HG02884 (cell line): Measurements from ENCODE around the gene FXYD3.
"Not testable (repeated sequence)": the region's sequence is repeated elsewhere in the genome, so short reads cannot be mapped to it uniquely, and the experiment has no call there.

Experiments
- ATAC-seq: cut with Tn5 transposase; IDR thresholded peaks from one replicate; pipeline ENCODE4 v1.9.1; 2021; ENCODE audit warnings: mild to moderate bottlenecking, moderate library complexity; ENCODE audit not compliant: unreplicated experiment

FXYD3 gene

DNA sequence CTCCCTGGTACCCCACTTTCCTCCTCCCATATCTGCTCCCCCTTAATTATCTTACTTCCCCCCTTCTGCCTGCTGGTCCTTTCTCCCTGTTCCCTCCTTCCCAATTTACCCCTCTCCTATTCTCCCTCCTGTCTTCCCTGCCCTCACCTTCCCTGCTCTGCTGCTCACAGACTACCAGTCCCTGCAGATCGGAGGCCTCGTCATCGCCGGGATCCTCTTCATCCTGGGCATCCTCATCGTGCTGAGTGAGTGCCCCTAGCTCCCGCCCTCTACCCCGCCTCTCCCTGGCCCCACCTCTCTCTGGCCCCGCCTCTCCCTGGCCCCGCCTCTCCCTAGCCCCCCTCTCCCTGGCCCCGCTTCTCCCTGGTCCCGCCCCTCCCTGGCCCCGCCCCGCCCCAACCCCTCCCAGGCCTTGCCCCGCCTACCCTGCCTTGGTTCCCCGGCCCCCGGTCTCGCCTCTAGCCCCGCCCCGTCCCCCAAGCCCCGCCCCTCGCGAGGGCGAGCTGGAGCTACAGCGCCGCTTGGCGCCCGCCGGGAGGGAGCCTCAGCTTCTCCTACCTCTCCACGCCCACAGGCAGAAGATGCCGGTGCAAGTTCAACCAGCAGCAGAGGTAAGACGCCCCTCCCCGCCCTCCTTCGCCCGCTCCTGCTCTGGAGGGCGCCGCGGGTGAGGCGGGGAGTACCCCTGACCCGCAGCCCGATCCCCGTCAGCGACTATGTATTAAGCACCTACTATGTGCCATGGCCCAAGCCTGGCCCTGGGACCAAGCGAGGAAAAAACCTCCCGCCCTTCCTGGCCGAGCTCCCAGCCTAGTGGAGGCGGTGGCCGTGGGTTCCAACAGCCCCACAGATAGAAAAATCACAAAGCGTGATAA, 25.6 kb downstream of the FXYD3 start:
- peak; percentile 47 for ATAC-seq

GRCh38 chr19:35141837-35142605, 26.4 kb downstream of the FXYD3 start:
- no peak for ATAC-seq

GRCh38 chr19:35142606-35143230, 27.1 kb downstream of the FXYD3 start:
- no peak for ATAC-seq

DNA sequence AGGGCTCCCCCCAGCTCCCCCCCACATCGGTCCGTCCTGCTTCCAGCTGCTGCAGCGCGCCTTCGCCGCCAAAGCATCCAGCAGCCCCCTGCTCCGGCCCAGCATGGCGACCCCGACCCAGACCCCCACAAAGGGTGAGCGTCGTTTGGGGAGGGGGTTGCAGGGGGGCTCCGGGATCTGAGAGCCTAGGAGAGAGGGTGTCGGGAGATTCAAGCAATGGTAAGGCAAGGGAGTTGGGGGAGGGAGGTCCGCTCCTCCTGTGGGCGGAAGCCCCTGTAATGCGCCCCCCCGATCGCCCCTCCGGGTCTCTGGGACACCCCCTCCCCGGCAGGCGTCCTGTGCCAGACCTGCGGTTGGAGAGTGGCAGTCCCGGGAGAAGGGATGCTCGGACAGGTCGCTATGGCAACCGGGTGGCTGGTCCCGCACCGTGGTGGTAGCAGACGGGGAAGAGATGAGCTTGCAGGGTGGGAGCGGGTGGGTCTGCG, 27.6 kb downstream of the FXYD3 start, which contains the start of gene FXYD7:
Gene FXYD7, plus strand, starts transcription at position 25 of the 485 bp plus-strand sequence. Its CDS starts 79 bp downstream, at position 104.
- no peak for ATAC-seq

DNA sequence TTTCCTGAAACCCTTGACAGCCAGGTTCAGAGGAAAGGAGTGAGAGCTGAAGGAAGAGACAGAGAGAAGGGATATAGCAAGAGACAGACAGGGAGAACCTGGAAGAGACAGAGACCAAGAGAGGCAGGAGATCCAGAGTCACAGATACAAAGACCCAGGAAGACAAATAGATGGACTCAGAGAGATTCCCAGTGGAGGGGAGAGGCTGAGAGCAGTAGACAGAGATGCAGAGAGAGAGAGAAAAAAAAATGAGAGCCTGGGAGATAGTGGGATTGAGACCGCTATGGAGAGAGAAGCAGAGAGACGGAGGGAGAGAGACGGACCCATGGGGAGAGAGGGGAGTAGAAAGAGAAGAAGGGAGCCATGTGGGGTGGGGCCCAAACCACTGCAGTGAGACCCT, 28.2 kb downstream of the FXYD3 start:
- no peak for ATAC-seq

- ATAC-seq: no peak
Observed at GRCh38 chr19:35144259-35144599, 28.6 kb downstream of the FXYD3 start.

DNA sequence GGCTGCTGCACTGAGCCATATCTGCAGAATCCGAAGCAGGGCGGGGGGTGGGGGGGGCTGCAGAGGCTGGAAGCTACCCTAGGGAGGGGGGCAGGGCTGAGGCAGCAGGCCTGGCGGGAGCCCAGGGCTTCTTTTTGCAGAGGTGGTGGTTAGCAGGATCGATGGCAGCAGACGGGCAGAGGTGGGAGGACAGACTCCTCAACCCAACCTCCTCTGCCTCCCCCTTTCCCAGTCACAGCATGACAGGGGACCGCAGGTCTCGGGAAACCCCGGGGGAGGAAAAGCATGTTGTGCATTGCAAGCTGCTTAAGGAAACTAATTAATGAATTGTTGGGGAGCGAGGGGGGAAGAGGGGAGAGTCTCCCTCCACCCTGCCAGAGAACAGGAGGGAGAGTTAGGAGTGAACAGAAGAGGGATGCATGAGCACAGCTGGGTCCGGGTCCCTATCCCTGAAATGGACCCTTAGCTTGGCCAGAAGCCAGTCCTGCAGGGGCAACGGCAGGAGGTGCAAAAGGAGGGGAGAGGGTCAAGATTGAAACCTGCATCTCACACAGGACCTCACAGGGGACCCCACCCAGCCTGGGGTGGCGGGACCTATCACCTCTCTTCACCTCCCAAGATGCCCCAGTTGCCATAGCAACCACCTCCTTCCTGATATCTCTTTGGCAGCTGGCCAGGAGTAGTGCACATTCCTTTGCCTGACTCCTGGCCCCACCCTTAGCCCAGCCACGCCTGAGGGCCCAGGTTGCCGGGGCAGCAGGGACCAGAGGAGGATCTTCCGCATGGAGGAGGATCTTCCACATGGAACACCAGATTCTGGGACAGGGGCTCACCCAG, 29.2 kb downstream of the FXYD3 start:
- no peak for ATAC-seq

DNA sequence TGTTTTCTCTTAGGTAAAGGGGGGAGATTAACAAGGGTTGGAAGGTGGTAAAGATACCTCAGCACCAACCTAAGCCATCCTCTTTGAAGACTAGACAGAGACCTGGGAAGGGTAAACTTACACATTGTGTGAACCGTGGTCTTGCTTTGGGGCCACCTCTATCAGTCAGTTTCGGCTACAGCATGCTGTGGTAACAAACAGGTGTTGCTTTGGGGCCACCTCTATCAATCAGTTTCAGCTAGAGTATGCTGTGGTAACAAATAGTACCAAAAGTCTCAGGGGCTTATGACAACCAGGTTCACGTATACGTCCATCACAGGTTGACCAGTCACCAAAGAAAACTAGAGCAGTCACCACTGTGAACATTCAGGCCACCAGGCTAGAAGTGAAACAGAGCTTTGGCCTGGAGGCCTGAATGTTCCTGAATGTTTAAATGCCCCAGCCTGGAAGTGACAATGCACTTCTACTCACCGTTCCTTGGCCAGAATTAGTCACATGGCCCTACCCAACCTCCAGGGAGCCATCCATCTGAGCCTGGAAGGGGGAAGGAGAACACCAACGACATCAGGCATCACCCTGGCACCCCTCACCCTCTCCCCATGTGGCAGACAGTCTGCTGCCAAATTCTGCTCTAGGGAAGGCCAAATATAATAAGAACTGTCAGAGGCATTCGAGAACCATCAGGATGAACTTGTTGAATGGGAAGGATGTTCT, 31.3 kb downstream of the FXYD3 start:
- no peak for ATAC-seq

GRCh38 chr19:35149463-35149862, 33.8 kb downstream of the FXYD3 start:
- no peak for ATAC-seq

GRCh38 chr19:35150445-35150844, 34.8 kb downstream of the FXYD3 start:
- no peak for ATAC-seq

DNA sequence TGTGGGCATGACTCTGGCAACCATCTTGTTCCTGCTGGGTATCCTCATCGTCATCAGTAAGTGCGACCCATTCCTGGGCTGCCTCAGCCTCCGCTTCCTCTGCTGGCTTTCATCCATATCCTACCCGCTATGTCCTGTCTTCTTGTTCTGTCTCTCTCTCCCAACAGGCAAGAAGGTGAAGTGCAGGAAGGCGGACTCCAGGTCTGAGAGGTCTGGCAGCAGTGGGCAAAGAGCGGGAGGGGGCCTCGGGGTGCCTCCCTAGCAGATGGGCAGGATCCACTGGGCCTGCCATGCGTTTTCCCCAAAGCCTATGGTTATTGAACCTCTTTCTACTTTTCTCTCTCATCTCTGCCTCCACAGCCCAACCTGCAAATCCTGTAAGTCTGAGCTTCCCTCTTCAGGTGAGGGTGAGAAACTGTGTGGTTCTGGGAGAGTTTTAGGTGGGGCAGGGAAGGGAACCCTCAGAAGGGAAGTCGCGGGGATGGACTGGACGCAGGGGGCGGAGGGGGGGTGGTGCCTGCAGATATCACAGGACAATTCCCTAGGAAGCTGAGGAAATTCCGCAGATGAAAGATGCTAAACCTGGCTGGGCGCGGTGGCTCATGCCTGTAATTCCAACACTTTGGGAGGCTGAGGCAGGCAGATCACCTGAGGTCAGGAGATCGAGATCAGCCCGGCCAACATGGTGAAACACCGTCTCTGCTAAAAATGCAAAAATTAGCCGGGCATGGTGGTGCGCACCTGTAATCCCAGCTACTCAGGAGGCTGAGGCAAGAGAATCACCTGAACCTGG, 35.8 kb downstream of the FXYD3 start:
- ATAC-seq: no peak

DNA sequence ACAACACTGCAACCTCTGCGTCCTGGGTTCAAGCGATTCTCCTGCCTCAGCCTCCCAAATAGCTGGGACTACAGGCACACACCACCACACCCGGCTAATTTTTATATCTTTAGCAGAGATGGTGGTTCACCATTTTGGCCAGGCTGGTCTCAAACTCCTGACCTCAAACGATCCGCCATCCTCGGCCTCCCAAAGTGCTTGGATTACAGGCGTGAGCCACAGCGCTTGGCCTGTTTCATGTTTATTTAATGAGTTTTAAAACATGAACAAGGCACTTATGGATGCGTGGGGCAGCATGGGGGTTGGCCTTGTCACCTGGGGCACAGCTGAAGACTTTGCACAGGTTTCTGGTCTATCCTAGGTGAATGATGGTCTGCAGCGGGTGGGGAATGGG, 37.5 kb downstream of the FXYD3 start:
- ATAC-seq: not testable (repeated sequence)

GRCh38 chr19:35153701-35154524, 38.3 kb downstream of the FXYD3 start:
- no peak for ATAC-seq

- ATAC-seq: no peak
Observed at GRCh38 chr19:35154525-35155406, 39.1 kb downstream of the FXYD3 start, which contains the start of gene FXYD5. Gene FXYD5 (plus strand): TSS chr19:35154735. CDS start chr19:35155551, 816 bp downstream.

- ATAC-seq: no peak
Observed at GRCh38 chr19:35155441-35155840, 39.8 kb downstream of the FXYD3 start.

DNA sequence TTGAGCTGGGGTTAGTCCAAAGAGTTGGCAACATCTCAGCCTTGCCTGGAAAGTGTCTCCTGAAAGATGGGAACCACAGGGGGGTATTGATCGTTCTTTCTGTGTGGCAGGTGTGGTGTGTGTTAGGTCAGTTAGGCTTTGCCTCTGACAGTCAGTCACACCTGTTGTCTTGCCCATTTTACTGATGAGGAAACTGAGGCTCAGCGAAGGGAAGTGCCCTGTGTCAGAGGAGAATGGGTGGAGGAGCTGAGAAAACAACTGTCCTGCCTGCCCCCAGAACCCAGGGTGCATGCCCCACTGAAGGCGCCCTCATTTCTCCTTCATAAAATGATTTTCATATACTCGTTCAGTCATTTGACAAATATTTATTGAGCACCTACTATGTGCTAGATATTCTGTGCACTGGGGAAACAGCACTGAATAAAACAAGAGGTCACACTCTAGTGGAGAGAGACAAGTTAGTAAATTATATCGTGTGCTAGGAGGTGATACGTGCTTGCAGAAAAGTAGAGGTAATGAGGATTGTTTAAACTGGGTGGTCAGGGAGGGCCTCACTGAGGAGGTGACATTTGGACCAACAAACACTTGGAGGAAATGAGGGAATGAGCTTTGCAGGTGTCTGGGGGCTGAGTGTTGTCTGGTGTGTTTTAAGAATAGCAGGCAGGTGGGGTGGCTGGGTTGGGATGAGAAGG, 40.5 kb downstream of the FXYD3 start:
- no peak for ATAC-seq

DNA sequence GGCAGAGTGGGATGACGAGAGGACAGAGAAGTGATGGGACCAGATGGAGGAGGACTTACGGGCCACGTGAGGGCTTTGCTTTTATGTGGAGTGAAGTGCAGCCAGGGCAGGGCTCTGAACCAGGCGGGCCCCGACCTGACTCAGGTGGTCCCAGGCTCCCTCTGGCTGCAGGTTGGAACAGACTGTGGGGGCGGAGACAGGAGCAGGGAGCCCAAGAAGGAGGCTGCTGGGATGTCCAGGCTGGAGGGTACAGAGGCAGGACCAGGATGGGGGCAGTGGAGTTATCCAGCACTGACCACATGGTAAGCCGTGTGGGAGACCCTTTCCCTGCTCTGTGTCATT, 41.0 kb downstream of the FXYD3 start:
- no peak for ATAC-seq
